Hepatocyte (in vitro differentiated cells): Measurements from ENCODE around the gene LRBA.

Source experiments
- CTCF ChIP-seq: fragments of 200-600 bp; sonication (generic); IDR thresholded peaks from 2 replicates; pipeline ENCODE4 v1.5.1; 2016; ENCODE audit warnings: antibody characterized with exemption, mild to moderate bottlenecking; ENCODE audit not compliant: poor library complexity
- EZH2 ChIP-seq: fragments of 200-600 bp; sonication (generic); IDR thresholded peaks from 2 replicates; pipeline ENCODE4 v1.6.1; 2016; ENCODE audit warnings: antibody characterized with exemption, mild to moderate bottlenecking, borderline replicate concordance

- TF ChIP-seq CTCF (no peak), EZH2 (peak; percentile 15)
These were observed 434.8 kb downstream of the LRBA start for GRCh38 chr4:150580306-150580705.
